ENCODE results near the gene ARFRP1. TPM values are rescaled to one million over a fixed set of nuclear protein-coding genes. Genes with fewer than 3 reads are reported as not detected.
A peak's percentile ranks its signal among the peaks of the same experiment; 100 is the strongest.

ARFRP1 gene
- total and polyA plus RNA-seq, 2 of the 13 experiments (the other 11 are each of a cell fraction or from before 2014, with no cell fraction given) = 32.0 to 51.1 TPM

DNA sequence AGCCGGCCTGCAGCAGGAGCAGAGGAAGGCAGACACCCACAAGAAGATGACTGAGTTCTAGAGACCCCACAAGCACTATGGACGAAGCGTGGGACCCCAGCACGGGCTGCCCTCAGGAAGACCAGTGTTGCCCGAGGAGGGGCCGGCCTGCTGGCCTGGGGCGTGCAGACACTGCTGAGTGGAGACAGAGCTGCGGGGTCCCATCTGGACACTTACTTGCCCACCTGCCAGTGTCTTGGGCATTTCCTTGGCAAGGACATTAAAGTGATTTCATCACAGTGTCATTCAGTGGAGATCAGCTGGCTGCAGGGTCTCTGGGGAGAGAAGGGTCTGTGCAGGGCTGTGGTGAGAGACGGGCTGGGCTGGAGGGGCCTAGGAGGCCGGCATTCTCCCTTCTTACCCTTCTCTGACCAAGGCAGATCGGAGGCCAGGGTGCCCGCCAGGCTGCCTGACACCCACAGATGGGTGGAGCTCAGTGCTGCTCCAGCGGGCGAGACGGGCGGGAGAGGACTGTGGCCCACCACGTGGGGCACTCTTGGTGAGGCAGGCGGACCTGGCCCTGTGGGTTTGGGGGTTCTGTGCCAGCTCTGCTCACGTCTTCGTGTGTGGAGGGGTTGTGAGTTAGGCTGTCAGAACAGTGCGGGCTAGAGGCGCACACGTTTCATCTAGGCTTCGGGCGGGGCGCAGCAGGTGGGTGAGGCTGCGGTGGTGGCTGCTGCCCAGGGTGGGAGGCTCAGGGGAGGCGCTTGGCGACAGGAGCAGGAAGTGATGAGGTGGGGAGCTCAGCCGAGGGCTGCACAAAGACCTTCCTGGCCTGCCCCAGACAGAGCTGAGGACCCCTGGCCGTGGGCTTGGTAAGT lies 28.3 kb upstream of the ARFRP1 start, which contains the start of gene LIME1 (continued):
- TF ChIP-seq, protein P1, sequence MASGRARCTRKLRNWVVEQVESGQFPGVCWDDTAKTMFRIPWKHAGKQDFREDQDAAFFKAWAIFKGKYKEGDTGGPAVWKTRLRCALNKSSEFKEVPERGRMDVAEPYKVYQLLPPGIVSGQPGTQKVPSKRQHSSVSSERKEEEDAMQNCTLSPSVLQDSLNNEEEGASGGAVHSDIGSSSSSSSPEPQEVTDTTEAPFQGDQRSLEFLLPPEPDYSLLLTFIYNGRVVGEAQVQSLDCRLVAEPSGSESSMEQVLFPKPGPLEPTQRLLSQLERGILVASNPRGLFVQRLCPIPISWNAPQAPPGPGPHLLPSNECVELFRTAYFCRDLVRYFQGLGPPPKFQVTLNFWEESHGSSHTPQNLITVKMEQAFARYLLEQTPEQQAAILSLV (CRISPR knock-in tag; IDR thresholded peaks at IDR 0.05; ENCODE audit: borderline replicate concordance) = peak; percentile 41; the same call in 1 of the 2 replicates
- TF ChIP-seq ZNF788 (CRISPR knock-in tag; IDR thresholded peaks at IDR 0.05; ENCODE audit: borderline replicate concordance) = 0 out of 2 replicates have a peak, but pooled peaks have one; percentile 37
- TF ChIP-seq, protein P2, sequence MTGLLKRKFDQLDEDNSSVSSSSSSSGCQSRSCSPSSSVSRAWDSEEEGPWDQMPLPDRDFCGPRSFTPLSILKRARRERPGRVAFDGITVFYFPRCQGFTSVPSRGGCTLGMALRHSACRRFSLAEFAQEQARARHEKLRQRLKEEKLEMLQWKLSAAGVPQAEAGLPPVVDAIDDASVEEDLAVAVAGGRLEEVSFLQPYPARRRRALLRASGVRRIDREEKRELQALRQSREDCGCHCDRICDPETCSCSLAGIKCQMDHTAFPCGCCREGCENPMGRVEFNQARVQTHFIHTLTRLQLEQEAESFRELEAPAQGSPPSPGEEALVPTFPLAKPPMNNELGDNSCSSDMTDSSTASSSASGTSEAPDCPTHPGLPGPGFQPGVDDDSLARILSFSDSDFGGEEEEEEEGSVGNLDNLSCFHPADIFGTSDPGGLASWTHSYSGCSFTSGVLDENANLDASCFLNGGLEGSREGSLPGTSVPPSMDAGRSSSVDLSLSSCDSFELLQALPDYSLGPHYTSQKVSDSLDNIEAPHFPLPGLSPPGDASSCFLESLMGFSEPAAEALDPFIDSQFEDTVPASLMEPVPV (CRISPR knock-in tag; IDR thresholded peaks at IDR 0.05) = 0 out of 2 replicates have a peak, but pooled peaks have one; percentile 35
- TF ChIP-seq ZSCAN31 (CRISPR knock-in tag; IDR thresholded peaks at IDR 0.05; ENCODE audit: low read depth) = peak; percentile 17; the same call in 1 of the 2 replicates
- TF ChIP-seq TSC22D2 (CRISPR knock-in tag; IDR thresholded peaks at IDR 0.05; ENCODE audit: borderline replicate concordance) = no peak
- peak; percentile 47; the same call in 1 of the 2 replicates for TF ChIP-seq ZBTB38 (CRISPR knock-in tag; IDR thresholded peaks at IDR 0.05)
- no peak for TF ChIP-seq ZNF12 (CRISPR knock-in tag; IDR thresholded peaks at IDR 0.05)
- TF ChIP-seq NR1H2 (CRISPR knock-in tag; IDR thresholded peaks at IDR 0.05; ENCODE audit: borderline replicate concordance, low read depth) = peak; percentile 50; the same call in 1 of the 2 replicates
- no peak for TF ChIP-seq FOXM1 (CRISPR knock-in tag; IDR thresholded peaks at IDR 0.05)
- TF ChIP-seq ZNF484 (CRISPR knock-in tag; IDR thresholded peaks at IDR 0.05; ENCODE audit: borderline replicate concordance, low read depth) = peak; percentile 43; the same call in 1 of the 2 replicates
- TF ChIP-seq HNRNPL (IDR thresholded peaks at IDR 0.05; ENCODE audit: low read depth, low read length) = peak; percentile 93
- TF ChIP-seq, protein P3, sequence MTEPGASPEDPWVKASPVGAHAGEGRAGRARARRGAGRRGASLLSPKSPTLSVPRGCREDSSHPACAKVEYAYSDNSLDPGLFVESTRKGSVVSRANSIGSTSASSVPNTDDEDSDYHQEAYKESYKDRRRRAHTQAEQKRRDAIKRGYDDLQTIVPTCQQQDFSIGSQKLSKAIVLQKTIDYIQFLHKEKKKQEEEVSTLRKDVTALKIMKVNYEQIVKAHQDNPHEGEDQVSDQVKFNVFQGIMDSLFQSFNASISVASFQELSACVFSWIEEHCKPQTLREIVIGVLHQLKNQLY (CRISPR knock-in tag; IDR thresholded peaks at IDR 0.05) = no peak
- no peak for TF ChIP-seq BCL6 (CRISPR knock-in tag; IDR thresholded peaks at IDR 0.05)
- no peak for TF ChIP-seq FIP1L1 (IDR thresholded peaks at IDR 0.05; ENCODE audit: borderline replicate concordance, insufficient read depth, low read depth, low read length)
- TF ChIP-seq, protein P4, sequence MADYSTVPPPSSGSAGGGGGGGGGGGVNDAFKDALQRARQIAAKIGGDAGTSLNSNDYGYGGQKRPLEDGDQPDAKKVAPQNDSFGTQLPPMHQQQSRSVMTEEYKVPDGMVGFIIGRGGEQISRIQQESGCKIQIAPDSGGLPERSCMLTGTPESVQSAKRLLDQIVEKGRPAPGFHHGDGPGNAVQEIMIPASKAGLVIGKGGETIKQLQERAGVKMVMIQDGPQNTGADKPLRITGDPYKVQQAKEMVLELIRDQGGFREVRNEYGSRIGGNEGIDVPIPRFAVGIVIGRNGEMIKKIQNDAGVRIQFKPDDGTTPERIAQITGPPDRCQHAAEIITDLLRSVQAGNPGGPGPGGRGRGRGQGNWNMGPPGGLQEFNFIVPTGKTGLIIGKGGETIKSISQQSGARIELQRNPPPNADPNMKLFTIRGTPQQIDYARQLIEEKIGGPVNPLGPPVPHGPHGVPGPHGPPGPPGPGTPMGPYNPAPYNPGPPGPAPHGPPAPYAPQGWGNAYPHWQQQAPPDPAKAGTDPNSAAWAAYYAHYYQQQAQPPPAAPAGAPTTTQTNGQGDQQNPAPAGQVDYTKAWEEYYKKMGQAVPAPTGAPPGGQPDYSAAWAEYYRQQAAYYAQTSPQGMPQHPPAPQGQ (CRISPR knock-in tag; IDR thresholded peaks at IDR 0.05; ENCODE audit: borderline replicate concordance) = no peak
- TF ChIP-seq HOXA3 (CRISPR knock-in tag; IDR thresholded peaks at IDR 0.05) = peak; percentile 62
- TF ChIP-seq SP5 (CRISPR knock-in tag; IDR thresholded peaks at IDR 0.05; ENCODE audit: borderline replicate concordance, low read depth) = no peak
- TF ChIP-seq ZNF333 (CRISPR knock-in tag; IDR thresholded peaks at IDR 0.05; ENCODE audit: borderline replicate concordance) = 0 out of 2 replicates have a peak, but pooled peaks have one; percentile 33
- no peak for TF ChIP-seq JUNB (CRISPR knock-in tag; IDR thresholded peaks at IDR 0.05; ENCODE audit: borderline replicate concordance)
- 0 out of 2 replicates have a peak, but pooled peaks have one; percentile 52 for TF ChIP-seq ZNF572 (CRISPR knock-in tag; IDR thresholded peaks at IDR 0.05)
